Lower leg skin (tissue), 3 donors: Measurements from ENCODE around the gene CELA3A.
"Not testable (repeated sequence)": the region's sequence is repeated elsewhere in the genome, so short reads cannot be mapped to it uniquely, and the experiment has no call there.

Experiments
- CTCF ChIP-seq, 3 donors: fragments of 450-650 bp; IDR thresholded peaks; one replicate each; pipeline ENCODE4 v1.5.1; 2016; ENCODE audit warnings: antibody characterized with exemption in 3 of 3, mild to moderate bottlenecking in 3 of 3, moderate library complexity in 2 of 3
- POLR2A ChIP-seq, 2 donors: fragments of 450-650 bp; IDR thresholded peaks; one replicate each; pipeline ENCODE4 v1.6.1; 2016 to 2017; ENCODE audit warnings: antibody characterized with exemption in 2 of 2, mild to moderate bottlenecking in 1 of 2, moderate library complexity in 1 of 2

- TF ChIP-seq CTCF, POLR2A (IDR thresholded peaks at IDR 0.05): not testable (repeated sequence)
Observed at GRCh38 chr1:21996663-21996970, 4.8 kb upstream of the CELA3A start.
